Measurements from ENCODE around the gene PCSK9. TPM values are rescaled to one million over a fixed set of nuclear protein-coding genes. Genes with fewer than 3 reads are reported as not detected.

Gene PCSK9
- total RNA-seq = under 1 TPM in 2 of 3 donors, not detected in 1; 0.15 to 0.16 TPM

- H3K4me1 ChIP-seq = no peaks in the 10 kb centered on the region
- H3K27ac ChIP-seq = no peak within 1 kb of the TSS
- TF ChIP-seq CTCF (IDR thresholded peaks at IDR 0.05) (no peak), POLR2AphosphoS5 (IDR thresholded peaks at IDR 0.05) (no peak)
- H3K27me3 ChIP-seq = peaks cover 0 to 31% of the 10 kb centered on the region in 2 donors
- peak within 1 kb of the TSS; percentile 11 to 59 (median 40) for H3K4me3 ChIP-seq
- no peaks in the 10 kb centered on the region for H3K36me3 ChIP-seq
- intact Hi-C loops (cut with DNase I; ENCODE audit: low total_unique reads) = loop anchor here (2.0 kb wide), 1 partner anchor 55 kb away; no protein-coding TSS in a partner anchor
- no peaks in the 10 kb centered on the region for H3K9me3 ChIP-seq
- DNase-seq (ENCODE audit: low spot score in 2 of 2) = no peak
Observed at GRCh38 chr1:55039342-55040082, at the start of gene PCSK9. PCSK9 (plus strand) TSS chr1:55039548; CDS start chr1:55039838, 290 bp downstream.

DNA sequence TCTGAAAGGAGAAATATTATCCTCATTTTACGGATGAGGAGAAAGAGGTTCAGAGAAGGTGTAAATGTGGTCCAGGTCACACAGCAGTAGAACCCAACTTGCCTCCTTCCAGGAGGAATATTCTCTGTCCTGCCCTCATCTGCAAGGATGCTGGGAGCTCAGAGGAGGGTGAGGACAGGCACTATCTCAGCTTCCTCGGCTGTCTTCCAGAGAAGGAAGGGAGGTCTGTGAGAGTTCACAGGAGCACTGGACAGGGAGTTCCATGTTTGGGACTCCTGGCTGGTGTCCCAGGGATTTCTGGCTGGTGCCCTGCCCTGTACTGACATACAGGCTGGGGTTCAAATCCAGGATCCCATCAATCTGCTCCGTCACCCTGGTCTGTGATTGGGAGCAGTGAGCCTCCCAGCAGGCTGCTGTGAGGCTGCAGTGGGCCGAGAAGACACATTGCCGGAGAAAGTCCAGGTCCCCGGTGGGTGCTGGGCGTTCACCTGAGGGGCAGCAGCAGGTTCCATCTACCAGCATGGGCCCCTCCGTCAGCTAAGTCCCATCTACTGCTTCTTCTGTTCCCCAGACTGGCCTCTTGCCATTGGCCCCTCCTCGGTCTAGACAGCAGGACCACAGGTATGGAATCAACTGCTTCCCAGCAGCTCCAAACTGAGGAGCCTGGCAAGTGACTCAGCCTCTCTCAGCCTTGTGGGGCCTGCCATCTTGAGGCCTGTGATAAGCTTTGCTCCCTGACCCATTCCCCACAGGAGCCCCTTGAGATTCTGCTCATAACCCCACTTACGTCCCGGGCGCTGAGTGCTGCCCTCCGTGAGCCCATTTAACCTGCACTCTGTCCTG lies 49.2 kb upstream of the PCSK9 start:
- no peak overlapping the region for H3K4me3 ChIP-seq
- no peaks in the 10 kb centered on the region for H3K27me3 ChIP-seq
- no peak overlapping the region for H3K27ac ChIP-seq
- no peaks in the 10 kb centered on the region for H3K4me1 ChIP-seq
- H3K9me3 ChIP-seq = no peaks in the 10 kb centered on the region
- no peaks in the 10 kb centered on the region for H3K36me3 ChIP-seq
- DNase-seq (ENCODE audit: low spot score in 2 of 2) = no peak
- no peak for TF ChIP-seq POLR2A (IDR thresholded peaks at IDR 0.05)
- TF ChIP-seq CTCF (IDR thresholded peaks at IDR 0.05) = no peak
- TF ChIP-seq POLR2AphosphoS5 (IDR thresholded peaks at IDR 0.05) = no peak
- intact Hi-C loops (cut with DNase I; ENCODE audit: low total_unique reads) = no loop called here

DNA sequence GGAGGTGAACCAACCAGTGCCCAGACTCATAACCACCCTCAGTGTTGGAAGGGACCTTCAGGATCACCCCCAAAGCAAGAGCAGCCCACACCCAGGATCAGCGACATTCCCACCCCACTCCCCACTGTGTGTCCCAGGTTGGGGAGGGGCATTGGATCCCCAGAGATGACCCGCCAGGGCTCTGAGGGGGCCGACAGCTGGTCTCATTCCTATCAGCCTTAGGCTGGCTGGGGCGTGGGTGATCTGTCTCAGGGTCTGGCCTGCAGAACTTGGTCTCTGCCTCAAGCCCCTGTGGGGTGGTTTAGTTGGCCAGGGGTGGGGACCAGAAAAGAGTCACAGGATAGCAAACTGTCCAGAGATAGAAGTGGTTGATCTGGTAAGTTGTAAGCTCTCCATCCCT lies 48.4 kb upstream of the PCSK9 start:
- H3K4me3 ChIP-seq = no peak overlapping the region
- intact Hi-C loops (cut with DNase I; ENCODE audit: low total_unique reads) = no loop called here
- H3K4me1 ChIP-seq = no peaks in the 10 kb centered on the region
- H3K36me3 ChIP-seq = no peaks in the 10 kb centered on the region
- H3K9me3 ChIP-seq = no peaks in the 10 kb centered on the region
- H3K27me3 ChIP-seq = no peaks in the 10 kb centered on the region
- no peak for DNase-seq (ENCODE audit: low spot score in 2 of 2)
- no peak for TF ChIP-seq POLR2AphosphoS5 (IDR thresholded peaks at IDR 0.05)
- no peak for TF ChIP-seq POLR2A (IDR thresholded peaks at IDR 0.05)
- no peak for TF ChIP-seq CTCF (IDR thresholded peaks at IDR 0.05)
- no peak overlapping the region for H3K27ac ChIP-seq

DNA sequence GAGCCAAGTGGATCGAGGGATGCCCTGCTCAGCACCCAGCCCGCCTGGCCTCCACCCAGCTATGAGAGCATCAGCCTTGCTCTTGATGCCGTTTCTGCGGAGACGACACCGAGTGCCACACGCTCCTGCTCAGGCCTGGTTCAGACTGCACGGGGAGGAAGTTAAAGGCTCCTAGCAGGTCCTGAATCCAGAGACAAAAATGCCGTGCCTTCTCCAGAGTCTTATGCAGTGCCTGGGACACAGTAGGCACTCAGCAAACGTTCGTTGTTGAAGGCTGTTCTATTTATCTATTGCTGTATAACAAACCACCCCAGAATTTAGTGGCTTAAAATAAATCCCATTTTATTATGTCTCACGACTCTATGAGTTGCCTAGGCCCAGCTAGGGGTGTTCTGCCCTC lies 47.4 kb upstream of the PCSK9 start:
- intact Hi-C loops (cut with DNase I; ENCODE audit: low total_unique reads) = no loop called here

More for the DNA sequence above, 47.4 kb upstream of the PCSK9 start:
- Histone ChIP-seq H3K9me3 (no peaks in the 10 kb centered on the region), H3K4me3 (no peak overlapping the region), H3K27ac (no peak overlapping the region), H3K27me3 (peaks cover 0 to 3% of the 10 kb centered on the region in 2 donors), H3K4me1 (no peaks in the 10 kb centered on the region), H3K36me3 (no peaks in the 10 kb centered on the region)
- no peak for TF ChIP-seq POLR2AphosphoS5 (IDR thresholded peaks at IDR 0.05)
- TF ChIP-seq POLR2A (IDR thresholded peaks at IDR 0.05) = no peak
- no peak for TF ChIP-seq CTCF (IDR thresholded peaks at IDR 0.05)
- DNase-seq (ENCODE audit: low spot score in 2 of 2) = no peak
